Dedifferentiated amniotic fluid mesenchymal stem cell (primary cell): ENCODE data around the gene ACSL6.

Source experiments
- DNase-seq: peaks from one replicate; pipeline ENCODE4 v3.0.0-alpha.2; 2016; ENCODE audit errors: extremely low spot score

ACSL6 gene

GRCh38 chr5:132049093-132049492, 37.6 kb upstream of the ACSL6 start:
- no peak for DNase-seq

- DNase-seq: no peak
Observed at GRCh38 chr5:132046880-132047299, 35.4 kb upstream of the ACSL6 start.

- DNase-seq: no peak
Observed at GRCh38 chr5:132044207-132044606, 32.7 kb upstream of the ACSL6 start.

DNA sequence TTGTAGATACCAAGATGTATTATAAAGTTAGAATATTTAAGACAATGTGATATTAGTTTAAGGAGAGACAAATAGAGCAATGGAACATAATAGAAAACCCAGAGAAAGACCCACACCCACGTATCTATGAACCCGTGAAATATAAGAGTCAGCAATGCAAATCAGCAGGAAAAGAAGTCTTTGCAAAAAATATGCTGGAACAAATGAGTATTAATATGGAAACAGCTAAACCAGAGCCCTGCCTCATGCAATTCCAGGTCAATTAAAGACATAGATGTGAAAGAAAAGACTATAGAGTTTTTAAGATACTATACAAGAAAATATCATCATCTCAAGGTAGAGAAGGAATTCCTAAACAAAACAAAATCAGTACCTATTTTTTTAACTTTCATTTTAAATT, 25.9 kb upstream of the ACSL6 start:
- no peak for DNase-seq

DNA sequence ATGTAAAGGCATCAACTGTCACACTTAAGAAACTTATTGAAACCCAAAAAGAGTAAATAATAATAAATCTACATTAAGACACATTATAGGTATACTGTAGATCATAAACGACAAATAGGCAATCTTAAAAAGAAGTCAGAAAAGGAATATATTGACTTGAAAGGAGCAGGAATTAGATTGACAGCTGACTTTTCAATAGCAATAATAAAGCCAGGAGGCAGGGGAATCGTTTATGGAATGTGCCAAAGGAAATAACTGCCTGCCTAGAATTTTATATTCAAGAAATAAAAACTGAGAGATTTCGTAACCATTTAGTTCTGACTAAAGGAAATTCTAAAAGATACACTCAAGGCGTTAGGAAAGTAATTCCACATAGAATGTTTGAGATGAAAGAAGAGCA, 21.7 kb upstream of the ACSL6 start:
- DNase-seq: no peak

DNA sequence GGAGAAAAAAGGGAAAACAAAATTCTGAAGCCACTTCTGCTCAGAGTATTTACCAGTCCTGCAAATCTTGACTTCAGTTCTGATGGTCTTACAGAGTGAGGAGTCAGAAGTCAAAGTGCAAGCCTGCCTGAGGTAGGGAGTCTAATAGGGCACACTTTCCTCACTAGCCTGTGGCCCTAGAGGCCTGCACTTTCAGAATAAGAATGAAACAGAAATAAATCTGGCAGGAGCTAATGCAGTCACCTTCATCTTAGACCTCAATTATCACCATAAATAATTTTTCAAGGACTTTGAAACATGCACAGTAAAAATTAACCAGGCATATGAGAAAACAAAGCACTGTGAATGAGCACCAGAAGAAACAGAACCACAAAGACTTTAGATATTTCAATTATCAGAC, 20.7 kb upstream of the ACSL6 start:
- no peak for DNase-seq

DNA sequence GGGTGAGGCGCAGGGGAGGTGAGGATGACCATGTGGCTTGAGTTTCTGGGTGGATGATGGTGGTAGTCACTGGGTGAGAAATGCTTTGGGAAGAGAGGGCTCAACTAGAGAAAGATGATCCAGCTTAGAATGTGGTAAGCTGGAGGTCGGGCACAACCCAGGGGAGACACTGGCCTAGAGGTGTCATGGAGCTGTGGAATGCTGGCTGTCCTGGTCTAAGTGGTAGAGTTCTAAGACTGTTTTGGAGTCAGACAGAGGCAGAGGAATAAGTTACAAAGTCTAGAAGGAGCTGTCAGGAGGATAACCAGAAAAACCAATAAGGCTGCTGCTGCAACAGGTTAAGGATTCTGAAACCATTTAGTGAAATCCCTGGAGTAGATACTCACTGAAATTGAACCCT, 19.2 kb upstream of the ACSL6 start:
- no peak for DNase-seq

DNA sequence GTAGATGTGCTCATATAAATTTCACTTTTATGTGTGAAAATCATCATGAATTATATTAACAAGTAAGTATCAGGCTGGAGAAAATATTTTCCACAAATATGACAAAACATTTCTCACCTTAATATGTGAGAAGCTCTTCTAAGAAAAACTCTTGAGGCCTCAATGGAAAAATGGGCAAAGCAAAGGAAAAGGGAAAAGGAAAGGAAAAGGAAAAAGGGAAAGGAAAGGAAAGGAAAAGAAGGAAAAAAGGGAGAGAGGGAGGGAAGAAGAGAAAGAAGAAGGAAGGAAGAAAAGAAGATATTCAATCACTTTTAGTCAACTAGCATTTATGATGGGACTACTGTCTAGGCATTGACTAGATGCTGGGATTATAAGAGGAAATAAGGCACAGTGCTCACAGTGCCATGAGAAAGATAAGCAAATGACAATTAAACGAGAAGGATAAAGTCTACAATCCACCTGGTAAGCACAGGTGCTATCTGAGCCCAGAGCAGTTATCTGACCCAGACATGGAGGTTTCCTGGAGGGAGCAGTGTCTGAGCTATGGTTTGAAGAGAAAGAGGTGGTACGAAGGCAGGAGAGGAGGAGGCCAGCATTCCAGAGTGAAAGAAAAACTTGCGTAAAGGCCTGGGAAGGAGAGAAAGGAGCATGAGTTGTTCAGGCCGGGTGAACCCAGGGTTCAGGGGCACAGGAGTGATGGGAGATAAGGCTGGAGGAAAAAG, 18.3 kb upstream of the ACSL6 start:
- no peak for DNase-seq

DNA sequence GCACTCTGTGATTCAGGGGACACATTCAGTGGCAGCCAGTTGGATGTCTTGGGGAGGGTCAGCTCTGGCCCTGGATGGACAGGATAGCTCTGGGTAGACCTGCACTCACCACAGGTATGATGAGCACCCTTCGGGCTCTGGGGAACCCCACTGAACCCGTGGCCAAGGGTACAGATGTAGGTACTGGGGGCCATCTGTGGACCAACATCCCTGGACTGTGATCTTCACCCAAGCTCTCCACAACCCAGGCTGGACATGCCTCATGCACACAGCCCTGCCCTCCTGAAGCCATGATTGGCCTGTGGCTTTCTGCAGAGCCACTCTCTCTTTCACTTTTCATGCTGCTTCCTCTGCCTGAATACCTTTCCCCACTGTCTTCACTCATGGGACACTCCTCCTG, 15.6 kb upstream of the ACSL6 start:
- no peak for DNase-seq

GRCh38 chr5:132026516-132027008, 15.1 kb upstream of the ACSL6 start:
- no peak for DNase-seq

DNA sequence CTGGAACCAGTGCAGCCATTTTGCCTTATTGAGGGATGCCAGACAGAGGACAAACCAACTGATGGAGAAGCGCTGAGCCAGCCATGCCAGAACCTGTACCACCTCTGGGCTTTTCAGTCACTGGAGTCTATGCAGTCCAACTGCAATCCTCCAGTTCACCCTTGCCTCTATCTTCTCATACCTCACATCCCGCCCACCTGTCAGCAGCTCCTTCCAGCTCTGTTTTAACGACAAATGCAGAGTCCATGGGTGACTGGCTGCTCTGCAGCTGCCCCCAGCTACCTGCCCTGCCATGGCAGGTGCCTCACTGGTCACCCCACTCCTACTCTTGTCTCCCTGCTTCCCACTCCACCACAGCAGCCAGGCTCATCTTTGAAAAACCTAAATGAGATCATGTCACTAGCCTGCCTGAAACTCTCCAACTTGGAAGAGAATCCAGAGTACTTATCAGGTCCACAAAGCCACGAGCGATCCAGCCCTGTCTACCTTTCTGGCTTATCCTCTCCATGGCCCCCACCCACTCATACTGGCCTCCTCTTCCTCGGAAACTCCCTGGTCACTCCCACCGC, 14.0 kb upstream of the ACSL6 start:
- no peak for DNase-seq

GRCh38 chr5:132024789-132025402, 13.4 kb upstream of the ACSL6 start:
- DNase-seq: no peak

DNA sequence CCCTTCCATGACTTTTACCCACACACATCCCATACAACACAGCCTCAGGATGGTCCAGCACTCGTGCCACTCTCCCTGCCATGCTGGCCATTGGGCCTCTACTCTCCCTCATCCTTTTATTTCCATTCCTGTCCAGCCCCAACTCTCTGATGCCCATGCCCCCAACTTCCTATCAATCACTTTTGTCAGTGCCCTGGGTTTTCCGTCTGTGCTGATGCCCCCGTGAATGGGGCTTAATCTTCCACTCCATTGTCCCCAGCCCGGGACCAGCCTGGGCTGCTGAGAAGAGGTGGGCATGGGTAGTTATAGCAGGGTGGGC, 12.6 kb upstream of the ACSL6 start:
- DNase-seq: no peak

GRCh38 chr5:132023258-132024116, 12.0 kb upstream of the ACSL6 start:
- no peak for DNase-seq

DNA sequence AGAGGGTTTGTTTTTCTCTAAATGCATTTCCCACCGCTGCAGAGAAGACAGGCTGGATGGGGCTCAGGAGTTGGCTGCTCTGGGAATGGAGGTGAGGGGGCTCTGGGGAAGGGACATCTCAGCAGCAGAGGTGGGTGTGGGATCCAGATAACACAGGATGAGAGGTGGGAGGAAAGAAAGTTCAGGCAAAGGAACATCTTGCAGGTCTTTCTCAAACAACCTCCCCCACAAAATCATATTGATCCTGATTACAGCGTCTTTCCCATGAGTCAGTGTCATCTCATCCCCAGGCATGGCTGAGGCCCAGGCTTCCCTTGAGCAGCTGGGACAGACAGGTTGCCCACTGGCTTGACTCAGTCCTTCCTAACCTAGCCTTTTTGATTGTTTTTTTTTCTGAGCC, 11.3 kb upstream of the ACSL6 start:
- no peak for DNase-seq

- DNase-seq: no peak
Observed at GRCh38 chr5:132021654-132022053, 10.2 kb upstream of the ACSL6 start.

DNA sequence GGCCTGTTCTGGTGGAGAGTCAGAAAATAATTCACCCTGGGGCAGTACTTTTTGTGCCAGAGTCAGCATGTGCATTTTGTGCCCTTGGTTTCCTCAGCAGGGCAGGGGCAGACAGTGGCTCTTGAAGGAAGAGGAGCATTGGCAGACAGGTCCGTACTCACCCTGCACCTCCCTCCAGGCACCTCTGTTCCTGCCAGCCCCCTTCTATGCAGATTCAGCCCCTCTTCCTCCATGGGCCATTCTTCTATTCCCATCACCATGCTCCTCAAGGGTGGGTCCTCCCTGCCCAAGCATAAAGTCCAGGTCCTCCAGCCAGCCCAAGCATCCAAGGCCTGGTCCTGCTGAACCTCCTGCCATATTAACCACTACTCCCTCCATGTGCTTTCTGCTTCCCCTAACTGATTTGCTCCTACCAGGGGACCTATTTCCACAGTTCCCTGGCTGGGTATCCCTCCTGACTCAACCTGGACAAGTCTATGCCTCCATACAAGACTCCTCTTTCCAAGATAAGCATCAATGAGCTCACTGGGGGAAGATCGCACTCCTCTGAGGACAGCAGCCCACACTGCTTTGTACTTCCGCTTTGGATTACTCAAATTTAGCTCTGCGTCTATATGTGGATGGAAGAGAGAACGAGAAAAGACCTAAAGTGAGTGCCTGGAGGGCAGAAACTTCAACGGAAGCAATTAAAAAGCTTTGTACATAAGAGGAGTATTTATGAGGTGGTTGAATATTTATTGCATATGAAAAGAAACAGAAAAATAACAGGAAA, 9.3 kb upstream of the ACSL6 start:
- no peak for DNase-seq

DNA sequence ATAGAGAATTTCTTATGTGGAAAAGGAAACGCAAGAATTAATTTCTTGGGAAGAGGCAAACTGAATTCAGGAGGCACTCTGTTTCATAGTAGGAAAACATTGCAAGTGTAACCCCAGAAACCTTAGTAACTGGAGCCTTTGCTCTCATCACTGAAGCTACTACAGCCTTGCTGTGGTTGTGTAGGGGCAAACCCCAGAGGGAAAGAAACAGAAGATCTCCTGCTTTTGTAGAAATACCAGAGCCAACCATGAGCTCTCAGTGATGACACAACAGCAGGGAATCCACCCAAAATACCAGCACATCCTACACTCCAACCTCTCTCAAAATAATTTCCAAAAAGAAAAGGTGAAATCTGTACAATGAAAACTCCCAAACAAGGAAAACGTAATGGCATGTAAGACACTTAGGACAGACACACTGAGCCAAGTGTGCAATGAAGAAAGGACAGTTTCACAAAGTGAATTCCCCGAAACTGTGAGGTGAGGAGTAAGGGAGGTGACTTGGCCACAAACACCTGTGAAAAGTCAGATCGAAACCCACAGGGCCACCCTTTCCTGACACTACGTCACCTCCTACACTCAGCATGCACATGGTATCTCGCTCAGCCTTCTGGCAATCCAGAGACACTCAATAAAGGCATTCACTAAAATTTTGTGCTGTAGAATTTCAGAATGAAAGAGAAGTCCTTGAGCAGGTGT, 8.5 kb upstream of the ACSL6 start:
- no peak for DNase-seq

DNA sequence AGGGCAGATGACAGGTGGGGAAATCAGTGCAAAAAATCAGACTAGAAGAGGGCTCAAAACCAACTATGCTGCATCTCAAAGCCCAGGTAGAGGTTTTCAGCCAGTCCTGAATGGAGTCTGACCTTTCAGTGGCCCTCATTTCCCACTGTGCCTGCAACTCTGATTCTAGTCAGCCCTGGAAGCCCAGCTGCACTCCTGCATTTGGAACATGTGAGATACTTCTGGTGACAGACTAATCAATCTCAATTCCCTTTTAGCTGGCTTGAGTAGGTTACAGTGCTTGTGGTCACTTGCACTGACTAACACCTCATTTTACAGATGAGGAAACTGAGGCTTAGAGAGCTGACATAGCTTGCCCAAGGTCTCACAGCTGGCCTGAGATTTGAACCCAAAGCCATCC, 7.9 kb upstream of the ACSL6 start:
- DNase-seq: no peak

- DNase-seq: no peak
Observed at GRCh38 chr5:132017738-132018625, 6.5 kb upstream of the ACSL6 start.
